Measurements from ENCODE around the gene MAP3K19.

Gene MAP3K19

GRCh38 chr2:134917888-134918525 is 129.2 kb downstream of the MAP3K19 start (continued):
- no peak for TF ChIP-seq ZBTB10 (tag by site-specific recombination; IDR thresholded peaks at IDR 0.05)
- TF ChIP-seq ZNF248 (tag by site-specific recombination; IDR thresholded peaks at IDR 0.05) = no peak
- no peak for TF ChIP-seq ZNF707 (tag by site-specific recombination; IDR thresholded peaks at IDR 0.05)
- TF ChIP-seq ZNF341 (tag by site-specific recombination; IDR thresholded peaks at IDR 0.05; ENCODE audit: low read depth) = no peak
- no peak for TF ChIP-seq ZNF311 (tag by site-specific recombination; IDR thresholded peaks at IDR 0.05; ENCODE audit: borderline replicate concordance)
- no peak for TF ChIP-seq ZNF580 (tag by site-specific recombination; IDR thresholded peaks at IDR 0.05)
- TF ChIP-seq ZNF274 (IDR thresholded peaks at IDR 0.05; ENCODE audit: low read length) = no peak
- TF ChIP-seq ZNF274 (tag by site-specific recombination; IDR thresholded peaks at IDR 0.05; ENCODE audit: borderline replicate concordance) = no peak
- no peak for TF ChIP-seq ZNF843 (tag by site-specific recombination; IDR thresholded peaks at IDR 0.05)
- TF ChIP-seq REPIN1 (tag by site-specific recombination; IDR thresholded peaks at IDR 0.05; ENCODE audit: low read depth) = no peak
- TF ChIP-seq HIC1 (tag by site-specific recombination; IDR thresholded peaks at IDR 0.05) = no peak
- TF ChIP-seq ZNF530 (tag by site-specific recombination; IDR thresholded peaks at IDR 0.05; ENCODE audit: low read depth) = no peak
- TF ChIP-seq WT1 (tag by site-specific recombination; IDR thresholded peaks at IDR 0.05) = no peak
- TF ChIP-seq ZNF155 (tag by site-specific recombination; IDR thresholded peaks at IDR 0.05) = no peak
- no peak for TF ChIP-seq ZNF114 (tag by site-specific recombination; IDR thresholded peaks at IDR 0.05)
- no peak for TF ChIP-seq ZNF747 (tag by site-specific recombination; IDR thresholded peaks at IDR 0.05)
- TF ChIP-seq MYNN (tag by site-specific recombination; IDR thresholded peaks at IDR 0.05; ENCODE audit: borderline replicate concordance) = no peak
- TF ChIP-seq MEIS1 (CRISPR knock-in tag; IDR thresholded peaks at IDR 0.05; ENCODE audit: borderline replicate concordance) = no peak
- no peak for TF ChIP-seq ZNF664 (tag by site-specific recombination; IDR thresholded peaks at IDR 0.05)
- TF ChIP-seq ZNF501 (tag by site-specific recombination; IDR thresholded peaks at IDR 0.05) = peak; percentile 77; the same call in 1 of the 2 replicates
- TF ChIP-seq KLF17 (tag by site-specific recombination; IDR thresholded peaks at IDR 0.05) = no peak
- TF ChIP-seq ZBTB49 (tag by site-specific recombination; IDR thresholded peaks at IDR 0.05; ENCODE audit: low read depth) = no peak
- no peak for TF ChIP-seq ZSCAN23 (tag by site-specific recombination; IDR thresholded peaks at IDR 0.05)
- TF ChIP-seq SCRT2 (tag by site-specific recombination; IDR thresholded peaks at IDR 0.05) = peak; percentile 65
- no peak for TF ChIP-seq TSHZ1 (tag by site-specific recombination; IDR thresholded peaks at IDR 0.05; ENCODE audit: borderline replicate concordance)
- TF ChIP-seq ZNF792 (tag by site-specific recombination; IDR thresholded peaks at IDR 0.05) = no peak
- no peak for TF ChIP-seq SETDB1 (IDR thresholded peaks at IDR 0.05; ENCODE audit: insufficient read length, low read length)

Measured in HEK293 (cell line).